T-helper 1 cell treated with Interleukin-12 subunit alpha and Interleukin-12 subunit beta and Interleukin-4 antibody, amounts not matched to agents 30 ng/mL and 1 ng/mL, for 36 hours (primary cell): Measurements from ENCODE around the gene COL9A3. TPM values are rescaled to one million over a fixed set of nuclear protein-coding genes. Genes with fewer than 3 reads are reported as not detected.
"Not testable (repeated sequence)": the region's sequence is repeated elsewhere in the genome, so short reads cannot be mapped to it uniquely, and the experiment has no call there.

ENCODE experiments used
- intact Hi-C: fragments of 100-400 bp; cut with micrococcal nuclease; formaldehyde crosslinking; loops from one replicate; pipeline ENCODE4 v1.15.1; 2024
- total RNA-seq: library from RNA; stranded (reverse); gene quantifications from 2 replicates; pipeline ENCODE4 v1.2.3, GENCODE V29; 2022

The COL9A3 gene
- total RNA-seq, 1 donor from 2014 or later: 0.15 TPM

DNA sequence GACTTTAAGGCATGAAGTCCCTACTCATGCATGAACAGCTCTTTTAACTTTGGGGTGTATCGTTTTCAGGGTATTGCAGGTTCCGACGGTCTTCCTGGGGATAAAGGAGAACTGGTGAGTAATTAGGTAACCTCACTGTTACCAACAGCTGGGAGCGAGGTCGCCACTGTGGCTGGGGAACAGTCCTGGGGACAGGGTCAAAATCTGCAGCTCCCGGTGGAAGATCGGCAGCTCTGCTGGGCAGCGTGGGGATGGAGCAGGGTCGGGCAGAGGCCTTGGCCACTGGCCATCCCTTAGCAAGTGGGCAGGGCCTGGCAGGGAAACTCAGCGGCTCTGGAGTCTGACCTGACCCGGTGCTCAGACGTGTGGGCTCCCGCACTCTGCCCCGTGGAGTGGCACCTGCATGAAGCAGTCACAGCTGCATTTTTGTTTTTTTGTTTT lies 16.1 kb downstream of the COL9A3 start:
- intact Hi-C loops: no loop called here

DNA sequence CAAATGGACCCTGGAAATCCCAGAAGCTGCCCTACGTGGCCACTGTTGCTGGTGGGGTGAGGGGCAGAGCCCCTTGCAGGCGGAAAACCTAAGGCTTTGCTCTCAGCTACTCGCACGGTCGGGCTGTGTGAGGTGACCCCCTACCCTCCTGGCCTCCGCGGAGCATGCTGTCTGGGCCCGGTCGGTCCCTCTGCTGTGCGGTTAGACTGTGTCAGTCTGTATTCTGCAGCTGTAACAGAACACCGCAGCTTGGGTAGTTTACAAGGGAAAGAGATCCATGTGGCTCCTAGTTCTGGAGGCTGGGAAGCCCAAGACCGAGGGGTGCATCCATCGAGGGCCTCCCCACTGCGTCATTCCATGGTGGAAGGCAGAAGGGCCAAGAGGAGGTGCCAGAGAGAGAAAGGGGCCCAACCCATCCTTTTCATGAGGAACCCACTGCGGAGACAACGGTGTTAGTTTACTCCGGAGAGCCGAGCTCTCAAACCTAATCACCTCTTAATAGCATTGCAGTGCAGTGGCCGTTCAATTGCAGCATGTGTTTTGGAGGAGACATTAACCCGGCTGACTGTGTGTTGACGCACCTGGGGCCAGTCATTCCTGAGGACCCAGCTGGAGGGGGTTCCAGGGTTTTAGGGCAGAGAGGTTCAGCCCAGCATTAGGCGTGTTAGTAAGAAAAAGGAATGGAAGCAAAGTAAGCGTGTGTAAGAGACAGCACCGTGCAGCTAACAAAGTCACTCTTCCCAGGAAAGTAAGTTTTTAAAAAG lies 18.3 kb downstream of the COL9A3 start:
- intact Hi-C loops: no loop called here

DNA sequence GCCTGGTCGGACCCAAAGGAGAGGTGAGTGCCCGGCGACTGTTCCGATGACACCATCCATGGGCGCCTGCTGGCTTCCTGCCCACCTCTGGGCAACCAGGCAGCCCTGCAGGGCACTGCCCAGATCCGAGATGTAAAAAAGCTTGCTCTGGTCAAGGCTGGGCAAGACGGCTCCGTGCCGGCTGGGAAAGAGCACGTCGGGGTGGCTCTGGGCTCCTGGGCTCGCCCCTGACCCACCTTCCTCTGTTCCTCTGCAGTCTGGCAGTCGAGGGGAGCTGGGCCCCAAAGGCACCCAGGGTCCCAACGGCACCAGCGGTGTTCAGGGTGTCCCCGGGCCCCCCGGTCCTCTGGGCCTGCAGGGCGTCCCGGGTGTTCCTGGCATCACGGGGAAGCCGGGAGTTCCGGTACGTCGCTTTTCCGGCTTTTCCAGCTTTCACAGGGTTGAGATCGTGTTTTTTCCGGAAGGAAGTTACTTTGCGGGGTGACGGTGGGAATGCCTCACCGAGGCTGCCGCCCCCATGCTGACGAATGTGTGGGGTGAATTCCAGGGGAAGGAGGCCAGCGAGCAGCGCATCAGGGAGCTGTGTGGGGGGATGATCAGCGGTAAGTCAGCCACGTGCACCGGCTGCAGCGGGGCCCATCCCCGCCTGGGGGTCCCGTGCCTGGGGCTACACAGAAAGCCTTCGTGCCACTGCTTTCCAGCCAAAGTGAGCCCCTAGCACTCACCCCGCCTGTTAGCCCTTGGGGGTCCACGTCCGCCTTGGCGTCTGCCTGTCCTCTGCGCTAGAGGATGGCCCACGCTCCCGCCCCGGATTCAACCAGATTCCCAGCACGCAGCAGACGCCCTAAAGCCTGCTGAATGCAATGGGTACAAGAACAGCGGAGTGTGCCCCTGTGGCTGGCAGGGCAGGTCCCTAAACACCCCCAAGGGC lies 19.3 kb downstream of the COL9A3 start:
- intact Hi-C loops: no loop called here

DNA sequence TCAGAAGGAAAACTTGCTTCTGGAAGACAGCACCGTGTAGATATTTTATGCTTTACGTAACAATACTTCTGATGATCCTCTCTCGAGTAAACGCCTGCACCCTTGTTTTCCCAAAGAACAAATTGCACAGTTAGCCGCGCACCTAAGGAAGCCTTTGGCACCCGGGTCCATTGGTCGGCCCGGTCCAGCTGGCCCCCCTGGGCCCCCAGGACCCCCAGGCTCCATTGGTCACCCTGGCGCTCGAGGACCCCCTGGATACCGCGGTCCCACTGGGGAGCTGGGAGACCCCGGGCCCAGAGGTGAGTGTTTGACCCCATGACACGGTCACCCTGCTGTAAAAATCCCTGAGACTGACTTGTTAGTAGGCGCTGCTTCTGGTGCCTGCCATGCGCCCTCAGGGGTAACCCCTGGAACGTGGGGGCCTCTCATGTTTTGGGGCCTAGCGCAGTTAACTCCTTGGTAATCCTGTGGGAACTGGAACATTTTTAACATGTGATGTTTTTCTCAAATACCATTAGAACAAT lies 20.2 kb downstream of the COL9A3 start:
- intact Hi-C loops: no loop called here

DNA sequence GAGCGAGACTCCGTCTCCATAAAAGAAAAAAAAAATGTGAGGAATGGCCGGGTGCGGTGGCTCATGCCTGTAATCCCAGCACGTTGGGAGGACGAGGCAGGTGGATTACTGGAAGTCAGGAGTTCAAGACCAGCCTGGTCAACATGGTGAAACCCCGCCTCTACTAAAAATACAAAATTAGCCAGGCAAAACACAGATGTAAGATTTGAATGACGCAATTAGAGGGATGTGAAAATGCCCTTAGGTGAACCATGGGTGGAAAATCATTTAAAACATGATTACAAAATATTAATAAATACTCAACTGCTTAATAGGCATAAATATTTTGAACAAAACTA lies 20.9 kb downstream of the COL9A3 start:
- intact Hi-C loops: no loop called here

DNA sequence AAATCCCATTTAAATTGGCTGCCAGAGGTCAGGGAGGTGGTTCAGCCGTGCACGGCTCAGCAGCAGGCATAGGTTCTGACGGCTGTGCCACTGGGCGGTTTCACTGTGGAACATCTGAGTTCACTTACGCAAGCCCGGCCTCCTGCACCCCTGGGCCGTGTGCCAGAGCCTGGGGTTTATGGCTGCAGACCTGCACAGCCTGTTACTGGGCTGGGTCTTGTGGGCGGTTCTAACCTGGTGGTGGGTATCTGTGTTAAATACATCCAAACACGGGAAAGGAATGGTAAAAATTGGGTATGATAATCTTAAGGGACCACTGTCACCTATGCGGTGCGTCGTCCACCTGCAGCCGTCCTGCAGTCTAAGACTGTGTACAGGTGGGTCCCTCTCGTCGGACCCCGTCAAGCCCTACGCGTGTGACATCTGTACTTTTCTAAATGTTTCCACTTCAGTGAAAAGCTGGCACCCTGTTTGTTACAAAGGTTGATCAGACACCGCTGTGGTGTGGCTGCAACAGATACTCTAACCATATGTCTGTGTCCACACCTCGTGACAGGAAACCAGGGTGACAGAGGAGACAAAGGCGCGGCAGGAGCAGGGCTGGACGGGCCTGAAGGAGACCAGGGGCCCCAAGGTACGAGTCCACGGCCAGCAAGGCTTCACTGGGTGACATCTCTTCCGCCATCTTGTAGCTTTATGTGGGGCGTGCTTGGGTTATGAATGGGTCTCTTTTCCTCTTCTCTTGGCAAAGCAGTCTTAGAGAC lies 21.5 kb downstream of the COL9A3 start:
- intact Hi-C loops: no loop called here

DNA sequence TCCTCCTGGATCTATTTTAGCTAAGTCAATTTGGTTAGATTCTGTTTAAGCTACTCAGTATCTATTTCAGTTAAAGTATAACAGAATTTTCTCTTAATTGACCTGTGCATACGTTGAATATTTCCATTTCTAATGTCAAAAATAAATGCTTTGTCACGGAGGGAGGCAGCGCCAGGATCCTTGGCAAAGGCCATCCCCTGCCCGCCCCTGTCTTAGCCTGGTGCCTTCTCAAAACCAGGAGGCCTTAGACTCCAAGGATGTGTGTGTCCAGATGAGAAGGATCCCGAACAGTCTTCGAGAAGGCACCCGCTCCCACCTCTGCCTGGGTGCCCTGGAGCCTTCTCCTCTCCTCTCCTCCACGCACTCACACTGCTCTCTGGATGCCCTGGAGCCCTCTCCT lies 22.4 kb downstream of the COL9A3 start:
- intact Hi-C loops: no loop called here

DNA sequence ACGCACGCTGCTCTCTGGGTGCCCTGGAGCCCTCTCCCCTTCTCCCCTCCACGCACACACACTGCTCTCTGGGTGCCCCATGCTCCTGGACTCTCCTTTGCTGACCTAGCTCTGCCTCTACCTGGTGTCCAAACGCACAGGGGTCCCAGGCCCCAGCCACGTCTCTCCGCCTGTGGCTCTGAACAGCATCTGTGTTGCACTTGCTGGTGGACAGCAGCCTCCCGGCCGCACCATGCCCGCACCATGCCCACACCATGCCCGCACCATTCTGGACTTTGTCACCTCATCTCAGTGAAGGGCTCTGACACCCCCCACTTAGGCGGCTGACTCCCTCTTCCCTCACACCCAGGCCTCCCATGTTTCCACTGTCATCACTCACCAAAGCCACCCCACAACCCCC lies 23.0 kb downstream of the COL9A3 start:
- intact Hi-C loops: no loop called here

DNA sequence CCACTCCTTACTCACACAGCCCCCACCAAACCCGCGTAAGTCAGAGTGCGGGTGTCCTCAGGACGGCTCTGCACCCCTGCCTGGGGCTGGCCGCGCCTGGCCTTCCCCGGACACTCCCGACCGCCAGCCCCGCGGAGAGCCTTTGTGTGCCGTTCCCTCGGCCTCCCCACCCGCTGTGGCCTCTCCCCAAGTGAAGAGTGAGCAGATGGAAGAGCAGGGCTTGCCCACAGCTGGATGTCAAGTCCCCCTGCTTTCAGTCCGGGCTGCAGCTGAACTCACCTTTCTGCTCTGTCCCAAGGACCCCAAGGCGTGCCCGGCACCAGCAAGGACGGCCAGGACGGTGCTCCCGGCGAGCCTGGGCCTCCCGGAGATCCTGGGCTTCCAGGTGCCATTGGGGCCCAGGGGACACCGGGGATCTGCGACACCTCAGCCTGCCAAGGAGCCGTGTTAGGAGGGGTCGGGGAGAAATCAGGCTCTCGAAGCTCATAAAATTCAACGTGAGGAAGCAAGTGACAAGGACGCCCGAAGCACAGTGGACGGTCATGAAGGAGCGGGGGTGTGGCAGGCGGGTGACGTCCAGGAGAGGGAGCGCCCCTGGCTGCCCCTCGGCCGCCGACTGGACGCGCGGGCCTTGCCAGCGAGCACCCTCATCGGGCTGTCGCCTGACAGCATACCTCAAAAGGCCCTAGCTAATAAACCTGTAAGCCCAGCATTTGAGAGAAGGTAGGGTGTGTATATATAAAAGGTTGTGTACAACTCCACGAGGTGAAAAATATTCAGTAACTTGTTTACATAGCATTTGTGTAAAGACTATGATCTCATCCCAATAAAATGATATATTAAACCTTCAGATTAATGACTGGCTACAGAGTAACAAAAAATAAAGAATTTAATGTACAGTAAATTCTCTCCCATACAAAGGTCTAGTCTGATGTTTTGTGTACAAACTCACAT lies 23.7 kb downstream of the COL9A3 start:
- intact Hi-C loops: no loop called here

DNA sequence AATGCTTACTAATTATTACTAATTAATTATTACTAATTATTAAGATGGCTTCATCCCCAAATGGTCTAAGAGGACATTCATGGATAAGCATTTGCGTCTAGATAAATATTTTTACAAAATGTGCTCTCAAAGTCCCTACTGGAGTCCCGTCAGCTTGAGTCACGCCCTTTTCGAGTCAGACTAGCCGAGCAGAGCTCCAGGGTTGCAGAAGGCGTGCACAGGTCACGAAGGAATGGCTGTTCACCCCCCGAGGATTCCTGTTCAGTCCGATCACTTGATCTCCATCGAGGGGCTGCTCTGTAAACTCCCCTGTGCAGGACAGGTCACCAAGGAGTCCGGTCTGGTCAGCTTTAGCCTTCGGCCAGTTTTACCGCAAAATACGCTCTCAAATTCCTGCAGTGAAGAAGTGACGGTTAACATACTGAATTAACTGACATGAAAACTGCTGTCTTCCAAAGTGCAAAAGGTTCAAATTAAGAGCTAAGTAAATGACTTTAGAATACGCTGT lies 24.9 kb downstream of the COL9A3 start:
- intact Hi-C loops: no loop called here

DNA sequence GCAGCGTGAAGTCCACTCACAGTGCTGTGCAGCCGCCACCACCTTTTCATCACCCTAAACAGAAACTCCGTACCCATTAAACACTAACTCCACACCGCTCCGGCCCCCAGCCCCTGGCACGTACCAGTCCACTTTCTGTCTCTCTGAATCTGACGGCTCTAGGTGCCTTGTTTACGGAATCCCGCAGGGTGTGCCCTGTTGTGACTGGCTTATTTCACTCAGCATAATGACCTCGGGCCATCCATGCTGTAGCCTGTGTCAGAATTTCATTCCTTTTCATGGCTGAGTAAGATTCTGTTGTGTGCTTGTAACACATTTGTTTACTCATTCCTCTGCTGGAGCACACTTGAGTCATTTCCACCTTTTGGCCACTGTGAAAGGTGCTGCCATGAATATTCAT lies 26.8 kb downstream of the COL9A3 start:
- intact Hi-C loops: no loop called here

DNA sequence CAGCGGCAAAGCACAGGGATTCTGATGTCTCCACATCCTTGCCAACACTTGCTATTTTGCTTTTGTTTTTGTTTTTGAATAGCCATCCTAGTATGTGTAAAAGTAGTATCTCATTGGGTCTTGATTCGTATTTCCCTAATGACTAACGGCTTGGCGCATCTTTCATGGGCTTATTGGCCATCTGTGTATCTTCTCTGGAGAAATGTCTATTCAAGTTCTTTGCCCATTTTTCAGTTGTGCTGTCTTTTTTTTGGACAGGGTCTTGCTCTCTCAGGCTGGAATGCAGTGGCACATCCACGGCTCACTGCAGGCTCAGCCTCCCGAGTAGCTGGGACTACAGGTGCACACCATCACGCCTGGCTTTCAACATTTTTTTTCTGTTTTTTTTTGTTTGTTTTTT lies 27.3 kb downstream of the COL9A3 start:
- intact Hi-C loops: no loop called here

DNA sequence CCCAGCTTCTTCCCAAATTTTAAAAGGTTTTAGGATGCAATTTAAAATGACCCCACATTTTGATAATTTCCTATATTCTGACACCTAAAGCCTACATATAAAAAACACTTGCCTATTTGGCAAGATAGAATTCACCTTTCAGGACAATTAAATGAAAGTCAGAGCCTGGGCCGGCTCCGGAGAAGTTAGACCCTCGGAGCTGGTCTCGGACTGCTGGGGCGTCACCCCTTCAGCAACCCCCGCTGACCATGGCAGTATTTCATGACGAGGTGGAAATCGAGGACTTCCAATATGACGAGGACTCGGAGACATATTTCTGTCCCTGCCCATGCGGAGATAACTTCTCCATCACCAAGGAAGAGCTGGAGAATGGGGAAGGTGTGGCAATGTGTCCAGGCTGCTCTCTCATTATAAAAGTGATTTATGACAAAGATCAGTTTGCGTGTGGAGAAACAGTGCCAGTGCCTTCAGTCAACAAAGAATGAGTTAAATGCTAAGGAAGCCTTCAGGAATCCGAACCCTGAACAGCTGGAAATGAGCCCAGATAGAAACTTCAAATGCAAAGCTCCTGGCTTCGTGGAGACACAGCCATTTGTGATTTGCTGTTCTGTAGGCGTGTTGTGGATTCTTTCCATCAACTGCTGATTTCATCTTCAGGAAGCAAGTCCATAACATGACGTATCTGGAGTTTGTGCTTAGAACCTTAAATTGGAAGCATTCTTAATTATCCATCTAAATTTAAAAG lies 28.7 kb downstream of the COL9A3 start:
- intact Hi-C loops: no loop called here

DNA sequence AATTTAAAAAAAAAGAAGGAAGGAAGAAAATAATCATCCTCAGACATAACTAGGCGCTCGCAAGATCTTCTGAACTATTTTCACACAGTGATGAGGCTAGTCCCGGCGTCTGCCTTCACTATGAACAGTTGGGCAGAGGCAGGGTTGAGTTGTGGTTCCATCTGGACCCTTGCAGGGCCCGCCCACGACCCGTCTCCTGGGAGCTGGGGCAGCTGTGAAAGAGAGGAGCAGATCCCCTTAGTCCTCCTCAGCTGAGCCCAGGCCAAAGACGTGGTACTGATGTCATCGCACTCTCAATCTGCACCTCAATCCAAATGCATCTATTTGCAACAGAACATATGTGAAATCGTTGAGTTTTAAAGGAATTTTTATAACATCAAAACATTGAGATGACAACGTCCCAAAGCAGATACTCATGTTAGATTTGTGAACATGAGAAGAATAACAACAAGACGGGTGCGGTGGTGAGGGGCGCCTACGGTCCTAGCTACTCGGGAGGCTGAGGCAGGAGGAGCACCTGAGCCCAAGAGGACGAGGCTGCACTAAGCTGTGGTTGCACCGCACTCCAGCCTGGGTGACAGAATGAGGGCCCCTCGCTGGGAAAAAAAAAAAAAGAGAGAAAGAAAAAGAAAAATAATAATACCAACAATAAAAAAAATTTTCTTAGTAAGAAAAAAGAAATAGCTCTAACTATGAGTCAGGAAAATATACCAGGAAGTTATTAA lies 29.5 kb downstream of the COL9A3 start:
- intact Hi-C loops: no loop called here

DNA sequence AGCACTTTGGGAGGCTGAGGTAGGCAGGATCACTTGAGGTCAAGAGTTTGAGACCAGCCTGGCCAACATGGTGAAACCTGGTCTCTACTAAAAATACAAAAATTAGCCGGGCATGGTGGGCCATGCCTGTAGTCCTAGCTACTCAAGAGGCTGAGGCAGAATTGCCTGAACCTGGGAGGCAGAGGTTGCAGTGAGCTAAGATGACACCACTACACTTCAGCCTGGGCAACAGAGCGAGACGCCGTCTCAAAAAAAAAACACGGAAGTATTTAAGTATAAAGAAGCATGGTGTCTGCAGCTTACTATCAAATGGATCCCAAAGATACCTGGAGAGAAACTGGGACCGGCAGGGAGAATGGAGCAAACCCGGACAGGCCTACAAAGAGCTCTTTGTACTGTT lies 32.1 kb downstream of the COL9A3 start:
- intact Hi-C loops: not testable (repeated sequence)

DNA sequence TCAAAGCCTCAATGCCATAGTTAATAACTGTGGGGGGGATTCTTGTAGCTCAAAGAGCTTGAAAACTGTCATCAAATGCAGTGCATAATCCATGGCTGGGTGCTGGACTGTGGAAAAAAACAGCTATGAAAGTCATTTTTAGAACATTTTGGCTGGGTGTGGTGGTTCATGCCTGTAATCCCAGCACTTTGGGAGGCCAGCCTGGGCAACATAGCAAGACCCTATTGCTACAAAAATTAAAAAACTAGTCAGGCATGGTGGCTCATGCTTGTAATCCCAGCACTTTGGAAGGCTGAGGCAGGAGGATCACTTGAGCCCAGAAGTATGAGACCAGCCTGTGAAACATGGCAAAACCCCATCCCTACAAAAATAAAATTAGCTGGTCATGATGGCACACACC lies 32.6 kb downstream of the COL9A3 start:
- intact Hi-C loops: no loop called here

DNA sequence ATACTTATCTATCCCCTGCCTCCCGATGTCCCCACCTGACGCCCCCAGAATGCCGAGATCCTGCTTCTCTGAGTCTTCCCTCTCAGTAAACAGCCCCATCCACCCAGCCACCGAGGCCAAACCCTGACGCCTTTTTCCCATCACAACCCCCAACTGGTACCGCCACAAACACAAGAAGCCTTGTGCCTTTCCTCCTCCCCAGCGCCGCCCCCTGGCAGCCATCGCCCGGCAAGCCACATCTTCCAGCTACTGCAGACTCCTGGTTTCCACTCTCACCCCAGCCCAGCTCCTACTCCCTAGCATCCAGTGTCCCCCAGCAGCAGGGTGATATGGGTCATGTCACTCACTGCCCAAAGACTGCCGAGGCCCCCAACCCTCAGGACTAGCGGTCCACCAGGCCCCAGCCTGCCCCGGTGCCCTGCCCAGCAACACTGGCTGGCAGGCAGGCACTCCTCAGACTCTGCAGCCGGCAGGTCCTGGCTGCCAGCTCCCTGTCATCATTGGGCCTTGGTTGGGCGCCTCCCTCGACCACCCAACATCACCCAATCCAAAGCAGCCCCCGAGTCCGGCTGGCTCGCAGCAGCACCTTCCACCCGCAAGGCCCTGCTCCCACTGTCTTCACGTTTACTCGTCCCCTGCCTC lies 33.6 kb downstream of the COL9A3 start:
- intact Hi-C loops: no loop called here

DNA sequence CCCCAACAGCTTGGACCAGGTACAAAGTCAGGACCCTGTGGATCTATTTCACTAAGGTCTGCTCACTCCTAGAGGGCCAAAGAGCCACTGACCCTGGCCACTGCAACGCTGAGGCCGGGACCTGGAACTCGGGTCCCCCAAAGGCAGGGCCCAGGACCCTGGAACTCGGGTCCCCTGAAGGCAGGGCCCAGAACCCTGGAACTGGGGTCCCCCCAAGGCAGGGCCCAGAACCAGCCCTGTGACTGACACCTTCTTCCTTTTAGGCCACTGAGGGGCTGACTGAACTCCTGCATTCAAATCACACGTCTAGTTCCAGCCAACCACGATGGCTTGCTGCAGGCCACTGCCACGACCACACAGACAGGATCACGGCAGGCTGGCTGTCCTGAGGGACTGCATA lies 35.3 kb downstream of the COL9A3 start:
- intact Hi-C loops: no loop called here
